ENCODE measurements around the gene VAC14.
"Not testable (repeated sequence)": the region's sequence is repeated elsewhere in the genome, so short reads cannot be mapped to it uniquely, and the experiment has no call there.

Gene VAC14

DNA sequence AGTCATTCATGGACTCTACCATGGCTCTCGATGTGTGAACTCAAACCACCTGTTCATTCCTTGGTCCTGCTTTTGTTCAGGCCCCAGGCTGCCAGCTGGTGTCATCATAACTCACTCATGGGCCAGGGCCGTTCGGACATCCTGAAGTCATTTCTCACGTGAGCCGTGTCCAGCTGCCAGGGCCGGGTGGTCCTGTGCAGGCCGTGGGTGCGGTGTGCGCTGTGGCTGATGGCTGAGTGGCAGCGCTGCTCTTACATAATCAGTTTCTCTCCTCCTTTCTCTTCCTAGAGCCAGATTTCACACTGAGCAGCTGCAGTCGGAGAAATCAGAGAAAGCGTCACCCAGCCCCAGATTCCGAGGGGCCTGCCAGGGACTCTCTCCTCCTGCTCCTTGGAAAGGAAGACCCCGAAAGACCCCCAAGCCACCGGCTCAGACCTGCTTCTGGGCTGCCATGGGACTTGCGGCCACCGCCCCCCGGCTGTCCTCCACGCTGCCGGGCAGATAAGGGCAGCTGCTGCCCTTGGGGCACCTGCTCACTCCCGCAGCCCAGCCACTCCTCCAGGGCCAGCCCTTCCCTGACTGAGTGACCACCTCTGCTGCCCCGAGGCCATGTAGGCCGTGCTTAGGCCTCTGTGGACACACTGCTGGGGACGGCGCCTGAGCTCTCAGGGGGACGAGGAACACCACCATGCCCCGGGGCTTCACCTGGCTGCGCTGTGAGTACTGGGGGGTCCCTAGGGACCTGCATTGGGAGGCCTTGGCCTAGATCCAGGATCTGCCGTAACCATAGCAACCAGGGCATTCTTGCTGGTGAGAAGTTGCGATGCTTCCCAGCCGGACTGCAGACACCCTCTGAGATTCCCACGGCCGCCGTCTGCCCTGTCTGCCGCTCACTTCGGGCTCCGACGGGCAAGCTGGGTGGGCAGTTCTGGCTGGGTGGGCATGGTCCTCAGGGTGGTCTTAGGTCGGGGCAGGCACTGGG lies 154.4 kb downstream of the VAC14 start, which contains the start of gene IL34:
Gene IL34, plus strand, starts transcription at position 300 of the 982 bp plus-strand sequence. Its CDS starts 389 bp downstream, at position 689.
- no peak for DNase-seq (ENCODE audit: low read depth in 2 of 2)

DNA sequence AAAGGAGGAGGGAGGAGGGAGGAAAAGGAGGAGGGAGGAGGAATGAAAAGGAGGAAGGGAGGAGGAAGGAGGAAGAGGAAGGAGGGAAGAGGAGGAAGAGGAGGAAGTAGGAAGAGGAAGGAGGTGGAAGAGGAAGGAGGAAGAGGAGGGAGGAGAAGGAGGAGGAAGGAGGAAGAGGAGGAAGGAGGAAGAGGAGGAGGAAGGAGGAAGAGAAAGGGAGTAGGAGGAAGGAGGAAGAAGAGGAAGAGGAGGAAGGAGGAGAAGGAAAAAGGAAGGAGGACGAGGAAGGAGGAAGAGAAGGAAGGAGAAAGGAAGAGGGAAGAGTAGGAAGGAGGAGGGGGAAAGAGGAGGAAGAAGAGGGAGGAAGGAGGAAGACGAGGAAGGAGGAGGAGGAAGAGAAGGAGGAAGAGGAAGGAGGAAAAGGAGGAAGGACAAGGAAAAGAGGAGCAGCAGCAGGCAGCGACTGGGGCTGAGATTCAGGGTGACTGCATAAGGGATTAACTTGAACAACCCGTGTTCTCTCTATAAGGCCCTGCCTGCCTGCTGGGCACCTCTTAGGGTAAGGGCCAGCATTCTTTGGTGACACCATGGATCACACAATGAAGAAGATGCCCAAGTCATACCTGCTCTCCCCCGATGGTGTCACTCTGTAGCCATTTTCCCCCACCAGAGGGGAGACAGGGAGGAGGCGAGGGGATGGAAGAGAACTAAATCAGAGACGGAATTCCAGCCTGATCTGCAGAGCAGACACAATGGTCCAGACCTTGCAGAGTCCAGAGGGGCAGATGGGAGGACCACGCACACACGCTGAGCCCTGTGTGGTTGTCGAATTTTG lies 156.0 kb downstream of the VAC14 start:
- DNase-seq (ENCODE audit: low read depth in 2 of 2) = no peak

DNA sequence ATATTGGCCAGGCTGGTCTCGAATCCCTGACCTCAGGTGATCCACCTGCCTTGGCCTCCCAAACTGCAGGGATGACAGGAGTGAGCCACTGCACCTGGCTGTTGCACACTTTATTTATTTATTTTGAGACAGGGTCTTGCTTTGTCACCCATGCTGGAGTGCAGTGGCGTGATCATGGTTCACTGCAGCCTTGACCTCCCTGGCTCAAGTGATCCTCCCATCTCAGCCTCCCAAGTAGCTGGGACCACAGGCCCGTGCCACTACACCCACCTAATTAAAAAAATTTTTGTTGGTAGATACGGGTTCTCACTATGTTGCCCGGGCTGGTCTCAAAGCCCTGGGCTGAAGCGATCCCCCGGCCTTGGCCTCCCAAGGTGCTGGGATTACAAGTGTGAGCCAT lies 157.7 kb downstream of the VAC14 start:
- DNase-seq (ENCODE audit: low read depth in 2 of 2) = not testable (repeated sequence)

DNA sequence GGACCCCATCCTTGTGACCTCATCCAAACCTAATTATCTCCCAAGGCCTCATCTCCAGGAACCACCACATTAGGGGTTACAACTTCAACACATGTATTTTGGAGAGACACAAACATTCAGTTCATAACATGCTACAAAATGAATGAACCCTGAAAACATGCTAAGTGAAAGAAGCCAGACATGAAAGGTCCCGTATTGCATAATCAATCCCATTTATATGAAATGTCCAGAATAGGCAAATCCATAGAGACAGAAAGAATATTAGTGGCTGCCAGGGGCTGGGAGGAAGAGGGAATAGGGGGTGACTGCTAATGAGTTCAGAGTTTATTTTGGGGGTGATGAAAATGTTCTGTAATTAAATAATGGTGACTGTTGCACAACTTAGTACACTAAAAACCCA lies 158.3 kb downstream of the VAC14 start:
- DNase-seq (ENCODE audit: low read depth in 2 of 2) = no peak

DNA sequence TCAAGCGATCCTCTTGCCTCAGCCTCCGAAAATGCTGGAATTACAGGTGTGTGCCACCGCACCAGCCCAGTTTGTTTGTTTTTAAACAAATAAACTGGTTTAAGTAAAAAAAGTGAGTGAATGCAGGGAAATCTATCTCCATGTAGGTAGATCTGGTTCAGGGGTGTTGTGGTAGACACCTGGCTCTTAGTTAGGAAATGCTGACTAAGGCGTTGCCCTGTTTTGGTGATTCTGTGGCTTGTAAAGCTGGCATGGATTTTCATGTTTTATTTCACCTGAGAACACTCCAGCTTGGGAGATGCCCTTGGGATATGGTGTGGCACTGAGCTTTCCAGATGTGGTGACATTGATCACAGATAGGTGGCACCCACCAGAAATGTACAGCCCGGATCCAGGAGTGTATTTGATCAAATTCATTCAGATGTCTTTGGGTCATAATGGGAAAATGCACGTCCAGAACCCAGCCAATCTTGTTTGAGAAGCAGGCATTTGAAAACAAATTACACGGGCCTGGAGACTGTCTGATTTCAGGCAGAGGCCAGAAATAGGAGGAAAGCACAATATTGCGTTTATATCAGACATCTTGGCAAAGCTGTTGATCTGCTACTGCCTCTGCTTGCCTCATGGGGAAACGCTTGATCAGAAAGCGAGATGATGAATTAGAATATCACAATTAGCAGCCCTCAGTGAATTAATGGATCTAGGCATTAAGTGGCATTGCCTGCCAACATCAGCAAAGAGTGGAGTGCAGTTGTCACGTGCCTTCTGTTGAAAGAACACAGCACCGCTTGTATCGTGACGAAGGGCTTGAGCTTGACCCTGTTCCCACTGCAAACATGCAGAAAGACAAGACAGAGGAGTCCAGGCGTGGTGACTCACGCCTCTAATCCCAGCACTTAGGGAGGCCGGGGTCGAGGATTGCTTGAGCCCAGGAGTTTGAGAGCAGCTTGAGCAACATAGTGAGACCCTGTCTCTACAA lies 161.9 kb downstream of the VAC14 start:
- DNase-seq (ENCODE audit: low read depth in 2 of 2) = no peak

Measured in stimulated activated CD4-positive, alpha-beta T cell treated with anti-CD3 and anti-CD28 coated beads, Interleukin-15, amount 100 ng/mL, for 48 hours (primary cell).